ENCODE measurements around the gene MICAL1.

The MICAL1 gene

DNA sequence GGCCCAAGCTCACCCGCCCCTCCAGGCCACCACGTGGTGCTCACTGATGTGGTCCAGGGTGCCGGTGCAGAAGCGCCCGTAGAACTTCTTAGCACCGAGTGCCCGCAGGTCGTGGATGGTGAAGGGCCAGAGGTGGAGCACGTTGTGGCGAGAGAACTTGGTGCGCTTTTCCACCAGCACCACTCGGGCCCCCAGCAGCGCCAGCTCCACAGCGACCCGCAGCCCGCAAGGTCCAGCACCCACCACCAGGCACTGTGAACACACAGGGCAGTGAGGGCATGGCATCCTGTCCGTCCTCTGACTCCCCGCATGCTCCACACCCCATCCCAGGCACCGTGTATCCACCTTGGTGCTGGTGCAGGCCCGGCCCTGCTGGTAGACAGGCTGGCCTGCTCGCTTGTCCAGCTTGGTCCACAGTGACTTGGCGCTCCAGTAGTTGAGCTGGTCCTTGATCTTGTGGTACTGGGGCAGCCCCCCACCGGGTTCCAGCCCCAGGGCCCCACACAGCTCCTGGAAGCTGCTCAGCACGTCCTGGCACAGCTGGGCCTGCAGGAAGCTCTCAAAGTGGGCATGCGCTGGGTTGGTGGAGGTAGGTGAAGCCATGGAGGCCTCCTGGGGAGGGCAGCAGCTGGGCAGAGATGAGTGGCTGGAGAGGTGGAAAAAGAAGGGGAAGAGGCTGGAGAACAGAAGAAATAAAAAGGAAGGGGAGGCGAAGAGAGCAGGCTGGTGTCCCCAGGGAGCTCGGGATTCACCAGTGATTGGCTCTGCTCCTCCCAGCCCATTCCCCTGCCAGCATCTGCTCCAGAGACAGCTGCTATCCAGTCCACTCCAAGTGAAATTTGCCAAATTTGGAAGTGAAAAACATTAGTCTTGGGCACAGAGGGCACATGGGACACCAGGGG lies 1.7 kb downstream of the MICAL1 start:
- no peak for DNase-seq

GRCh38 chr6:109453156-109453555 lies 2.4 kb downstream of the MICAL1 start:
- no peak for DNase-seq

- DNase-seq, result no peak
Measured at GRCh38 chr6:109452181-109452580, 3.4 kb downstream of the MICAL1 start.

- DNase-seq, result no peak
Measured at GRCh38 chr6:109451376-109451775, 4.2 kb downstream of the MICAL1 start.

GRCh38 chr6:109450801-109451200 lies 4.8 kb downstream of the MICAL1 start:
- no peak for DNase-seq

GRCh38 chr6:109449795-109450673 lies 5.5 kb downstream of the MICAL1 start:
- DNase-seq, result no peak

GRCh38 chr6:109449064-109449794 lies 6.3 kb downstream of the MICAL1 start:
- no peak for DNase-seq

GRCh38 chr6:109448615-109449014 lies 7.0 kb downstream of the MICAL1 start:
- no peak for DNase-seq

DNA sequence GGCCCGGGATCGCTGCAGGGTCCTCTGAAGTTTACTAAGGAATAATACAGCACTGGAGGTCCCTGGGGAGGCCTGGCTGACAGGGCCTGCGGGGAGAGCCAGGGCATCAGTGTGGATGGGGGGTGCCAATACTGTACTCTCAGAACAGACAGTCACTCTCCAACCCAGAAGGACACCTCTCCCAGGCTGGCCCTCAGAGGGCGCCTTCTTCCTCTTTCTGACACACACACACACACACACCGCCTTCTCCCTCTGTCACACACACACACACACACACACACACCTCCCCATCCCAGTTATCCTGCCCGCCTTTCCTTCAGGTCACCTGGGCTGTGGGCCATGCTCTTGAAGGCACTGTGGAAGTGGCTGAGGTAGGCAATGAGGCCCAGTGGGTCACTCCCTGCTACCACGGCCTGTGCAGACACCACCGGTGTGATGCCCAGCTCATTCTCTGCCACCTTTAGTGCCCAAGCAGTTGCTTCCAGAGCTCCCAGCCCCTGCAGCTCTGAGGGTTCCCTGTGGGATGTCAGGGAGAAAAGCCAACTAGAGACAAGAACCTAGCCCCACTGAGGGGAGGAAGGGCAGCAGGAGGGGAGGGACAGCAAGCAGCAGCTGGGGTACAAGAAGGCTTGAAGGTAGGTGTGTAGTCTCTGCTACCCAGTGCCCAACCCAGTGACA lies 7.6 kb downstream of the MICAL1 start:
- no peak for DNase-seq

- no peak for DNase-seq
Measured at GRCh38 chr6:109447087-109447486, 8.5 kb downstream of the MICAL1 start.

DNA sequence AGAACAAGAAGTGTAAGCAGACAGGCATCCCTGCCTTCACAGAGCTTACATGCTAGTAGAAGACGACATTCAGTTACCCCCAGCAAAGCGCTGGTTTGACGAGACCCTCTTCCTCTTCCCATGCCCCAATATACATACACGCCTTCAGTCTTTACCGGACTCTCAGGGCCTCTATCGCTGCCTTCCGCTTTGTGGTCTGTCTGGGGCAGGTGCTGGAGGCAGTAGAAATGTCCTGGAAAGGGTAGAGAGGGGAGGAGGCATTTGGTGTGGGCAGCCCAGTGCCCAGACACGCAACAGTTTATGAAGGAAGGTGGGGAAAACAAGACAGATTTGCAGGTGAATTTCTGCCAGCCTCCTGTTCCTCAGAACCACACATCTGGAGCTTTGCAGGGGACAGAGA lies 9.0 kb downstream of the MICAL1 start:
- no peak for DNase-seq

- DNase-seq, result no peak
Measured at GRCh38 chr6:109446072-109446471, 9.5 kb downstream of the MICAL1 start.

DNA sequence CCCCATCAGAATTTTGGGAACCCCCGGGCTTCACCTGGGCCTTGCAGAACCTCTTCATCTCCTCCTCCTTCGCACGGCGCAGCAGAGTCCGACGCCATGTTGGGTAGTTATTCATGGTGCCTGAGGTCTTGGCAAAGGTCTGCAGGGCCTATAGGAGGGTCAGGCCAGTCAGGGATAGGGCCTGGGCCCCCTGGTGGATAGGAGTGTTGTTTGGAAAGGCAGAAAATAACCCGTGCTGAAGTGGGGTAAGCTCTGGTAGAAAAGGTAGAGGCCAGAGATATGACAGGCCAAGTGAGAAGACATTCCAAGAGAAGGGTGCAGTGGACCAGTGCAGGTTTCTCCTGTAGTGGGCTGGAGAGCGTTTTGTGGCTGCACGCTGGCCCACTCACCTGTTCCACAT lies 10.2 kb downstream of the MICAL1 start:
- DNase-seq, result no peak

GRCh38 chr6:109443425-109443950 lies 12.1 kb downstream of the MICAL1 start:
- DNase-seq, result no peak

- no peak for DNase-seq
Measured at GRCh38 chr6:109442393-109442924, 13.1 kb downstream of the MICAL1 start.

DNA sequence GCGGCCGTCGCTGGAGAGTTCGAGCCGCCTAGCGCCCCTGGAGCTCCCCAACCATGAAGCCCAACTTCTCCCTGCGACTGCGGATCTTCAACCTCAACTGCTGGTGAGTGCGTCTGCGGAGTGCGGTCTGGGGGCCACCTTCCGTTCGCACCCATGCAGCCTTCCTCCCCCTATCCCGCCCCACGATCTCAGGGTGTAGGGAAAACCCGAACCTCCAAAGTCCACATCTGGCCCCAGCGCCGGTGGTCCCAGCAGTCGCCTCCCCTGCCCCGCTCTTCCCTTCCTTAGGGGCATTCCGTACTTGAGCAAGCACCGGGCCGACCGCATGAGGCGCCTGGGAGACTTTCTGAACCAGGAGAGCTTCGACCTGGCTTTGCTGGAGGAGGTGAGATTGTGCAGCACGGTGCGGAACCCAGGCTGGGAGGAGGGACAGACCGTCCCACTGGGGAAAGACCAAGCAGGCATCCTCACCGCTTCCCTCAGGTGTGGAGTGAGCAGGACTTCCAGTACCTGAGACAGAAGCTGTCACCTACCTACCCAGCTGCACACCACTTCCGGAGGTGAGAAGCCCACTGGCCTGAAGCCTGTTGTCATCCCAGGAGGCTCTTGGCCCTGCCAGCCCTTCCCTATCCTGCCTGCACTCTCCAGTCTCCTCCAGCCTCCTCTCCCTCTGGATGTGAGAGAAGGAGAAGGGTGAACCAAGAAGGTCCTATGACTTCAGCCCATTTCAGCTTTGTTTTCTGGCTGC lies 14.3 kb downstream of the MICAL1 start:
- DNase-seq, result no peak

GRCh38 chr6:109440331-109441068 lies 15.1 kb downstream of the MICAL1 start, which contains the start of the genes PPIL6 and SMPD2:
Gene PPIL6 (minus strand): TSS chr6:109440628. CDS start chr6:109440590, 38 bp downstream.
Gene SMPD2 (plus strand): TSS chr6:109440724. CDS start chr6:109441122, 398 bp downstream.
- peak; percentile 21 for DNase-seq

GRCh38 chr6:109436041-109436440 lies 19.5 kb downstream of the MICAL1 start:
- no peak for DNase-seq

DNA sequence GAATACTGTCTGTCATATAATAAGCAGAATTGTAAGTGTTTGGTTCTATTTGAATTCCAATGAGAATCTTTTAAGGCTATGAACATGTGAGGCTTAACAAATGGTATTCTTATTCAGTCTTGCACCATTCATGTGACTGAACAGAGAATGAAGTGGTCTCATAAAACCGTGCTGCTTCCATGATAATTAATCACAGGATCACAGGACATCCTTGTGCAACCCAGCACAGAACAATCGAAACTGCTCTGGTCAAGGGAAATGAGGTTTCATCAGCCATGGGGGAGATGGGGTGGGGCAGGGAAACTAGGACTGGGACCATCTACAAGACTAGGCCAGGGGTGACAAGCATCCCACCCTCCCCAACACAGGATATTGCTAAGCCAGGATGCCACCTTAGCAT lies 21.1 kb downstream of the MICAL1 start:
- no peak for DNase-seq

DNA sequence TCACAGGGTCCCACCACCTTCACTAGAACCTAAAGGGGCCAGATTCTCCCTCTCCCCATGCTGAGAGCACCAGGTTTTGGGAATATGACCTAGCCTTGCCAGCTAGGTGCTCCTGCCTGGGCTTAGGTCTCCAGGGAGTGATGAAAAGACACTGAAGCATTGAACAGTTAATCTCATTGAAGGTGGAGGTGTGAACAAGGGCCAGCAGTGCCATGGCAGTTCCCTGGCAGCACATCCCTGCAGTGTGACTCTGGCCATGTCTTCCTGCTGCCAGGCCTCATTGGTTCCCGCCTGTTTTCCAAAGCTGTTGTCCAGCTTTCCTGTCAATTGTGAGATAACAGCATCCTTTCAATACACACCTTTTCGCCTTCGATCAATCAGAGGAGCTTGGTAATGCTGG lies 26.1 kb downstream of the MICAL1 start:
- DNase-seq, result no peak

Measured in NCI-H1436 treated with DMSO at 0.1 percent for 48 hours (cell line).